Ascending aorta (tissue), 2 donors: ENCODE results near the gene SBSN. TPM values are rescaled to one million over a fixed set of nuclear protein-coding genes. Genes with fewer than 3 reads are reported as not detected.

Experiments
- DNase-seq, 2 donors: peaks; one replicate each; pipeline ENCODE4 v3.0.0-alpha.2; 2019; ENCODE audit warnings: low spot score in 2 of 2
- H3K27ac ChIP-seq, 2 donors: fragments of 200-600 bp; sonication (generic); one replicate each; pipeline ENCODE4 v1.5.1; 2016 to 2017; ENCODE audit warnings: mild to moderate bottlenecking in 1 of 2
- H3K27me3 ChIP-seq: fragments of 200-600 bp; sonication (generic); one replicate; pipeline ENCODE4 v1.5.1; 2017
- H3K36me3 ChIP-seq, 2 donors: fragments of 200-600 bp; sonication (generic); one replicate each; pipeline ENCODE4 v1.5.1; 2016
- H3K4me1 ChIP-seq, 2 donors: fragments of 200-600 bp; sonication (generic); one replicate each; pipeline ENCODE4 v1.5.1; 2016 to 2017; ENCODE audit warnings: mild to moderate bottlenecking in 1 of 2
- H3K4me3 ChIP-seq, 2 donors: fragments of 200-600 bp; sonication (generic); one replicate each; pipeline ENCODE4 v1.5.1; 2016 to 2017; ENCODE audit warnings: mild to moderate bottlenecking in 1 of 2
- H3K9me3 ChIP-seq, 2 donors: fragments of 200-600 bp; sonication (generic); one replicate each; pipeline ENCODE4 v1.5.1; 2016
- CTCF ChIP-seq, 3 experiments: fragments of 200-600 bp in 2 of 3; fragments of 450-650 bp in 1 of 3; sonication (generic) in 2 of 3; IDR thresholded peaks; one replicate each; pipeline ENCODE4 v1.5.1; 2016 to 2019; ENCODE audit warnings: antibody characterized with exemption in 3 of 3, mild to moderate bottlenecking in 1 of 3, moderate library complexity in 1 of 3
- intact Hi-C: fragments of 100-400 bp; cut with DNase I; formaldehyde crosslinking; loops from one replicate; pipeline ENCODE4 v1.15.1; 2023
- total RNA-seq: library from RNA; depleted of rRNA; stranded (reverse); fragments of >200 nt; gene quantifications from one replicate; pipeline ENCODE4 v1.1.0, GENCODE V29; 2016

SBSN gene
- total RNA-seq, 1 donor from 2014 or later, result not detected

- Histone ChIP-seq H3K4me3 (peak overlapping the region; percentile 87 to 88), H3K9me3 (no peaks in the 10 kb centered on the region), H3K36me3 (peaks cover 0 to 3% of the 10 kb centered on the region in 2 donors), H3K4me1 (peaks cover 0 to 15% of the 10 kb centered on the region in 2 donors), H3K27ac (no peak overlapping the region), H3K27me3 (no peaks in the 10 kb centered on the region)
- no peak for TF ChIP-seq CTCF (IDR thresholded peaks at IDR 0.05)
- no peak for DNase-seq
- intact Hi-C loops, result loop anchor here (5.0 to 10.0 kb wide), 4 partner anchors 96 to 872 kb away; partner anchors contain the start of genes ARHGAP33, ETV2, SCGB2B2 and USF2
Observed at GRCh38 chr19:35546532-35546931, 18.4 kb upstream of the SBSN start.

GRCh38 chr19:35545855-35546381 lies 17.8 kb upstream of the SBSN start:
- H3K4me3 ChIP-seq, result peak overlapping the region; percentile 87 to 88
- intact Hi-C loops, result loop anchor here (1.0 to 10.0 kb wide), 8 partner anchors 35 to 871 kb away; partner anchors contain the start of genes ARHGAP33, ETV2, HAUS5 and RBM42
- peaks cover 0 to 3% of the 10 kb centered on the region in 2 donors for H3K36me3 ChIP-seq
- H3K27ac ChIP-seq, result peak overlapping the region; percentile 76 to 88
- peak in 1 of 2 donors; percentile 78 for DNase-seq
- no peaks in the 10 kb centered on the region for H3K9me3 ChIP-seq
- no peak for TF ChIP-seq CTCF (IDR thresholded peaks at IDR 0.05)
- H3K4me1 ChIP-seq, result peaks cover 0 to 15% of the 10 kb centered on the region in 2 donors
- H3K27me3 ChIP-seq, result no peaks in the 10 kb centered on the region

- Histone ChIP-seq H3K9me3 (no peaks in the 10 kb centered on the region), H3K36me3 (peaks cover 0 to 3% of the 10 kb centered on the region in 2 donors), H3K27ac (peak within 1 kb of the TSS; percentile 76 to 88), H3K4me3 (peak within 1 kb of the TSS; percentile 87 to 88), H3K27me3 (no peaks in the 10 kb centered on the region), H3K4me1 (peaks cover 0 to 15% of the 10 kb centered on the region in 2 donors)
- TF ChIP-seq CTCF (IDR thresholded peaks at IDR 0.05), result no peak
- DNase-seq, result peak; percentile 65 to 96
- intact Hi-C loops, result loop anchor here (1.0 to 10.0 kb wide), 8 partner anchors 34 to 870 kb away; partner anchors contain the start of genes ARHGAP33, ETV2, HAUS5 and RBM42
Observed at GRCh38 chr19:35545001-35545854, 17.1 kb upstream of the SBSN start, which contains the start of gene TMEM147. TSS of gene TMEM147 (plus strand) at chr19:35545626. CDS start at chr19:35545740, 114 bp downstream.

DNA sequence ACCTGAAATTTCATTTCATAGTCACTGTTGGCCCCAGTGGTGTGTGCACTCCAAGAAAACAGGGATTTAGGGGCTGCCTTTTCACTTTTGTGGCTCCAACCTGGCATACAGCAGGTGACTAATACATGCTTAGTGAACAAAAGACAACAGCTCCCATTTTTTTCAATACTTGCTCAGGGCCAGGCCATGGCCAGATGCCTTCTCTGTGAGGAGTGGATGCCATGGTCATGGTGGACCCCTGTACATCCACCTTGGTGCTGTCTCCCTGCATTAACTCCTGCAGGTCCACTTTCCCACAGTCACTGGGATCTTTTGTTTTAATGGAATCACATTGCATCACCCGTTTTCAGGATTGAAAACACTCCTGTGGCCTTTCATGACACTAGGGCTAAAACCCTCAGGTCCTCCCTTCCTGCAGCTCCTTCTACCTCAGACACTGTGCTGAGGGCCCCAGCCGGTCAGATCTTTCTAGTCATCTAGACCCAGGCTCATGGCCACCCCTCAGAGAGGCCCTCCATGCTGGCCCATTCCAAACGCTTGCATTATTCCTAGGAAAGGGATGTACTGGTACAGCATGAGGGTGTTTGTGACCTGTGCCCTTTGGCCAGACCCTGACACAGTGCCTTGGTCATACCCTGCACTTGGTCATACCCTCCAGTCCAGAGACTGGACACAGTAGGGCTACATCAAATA lies 16.1 kb upstream of the SBSN start:
- peak overlapping the region; percentile 87 to 88 for H3K4me3 ChIP-seq
- peaks cover 0 to 3% of the 10 kb centered on the region in 2 donors for H3K36me3 ChIP-seq

More for the DNA sequence above, 16.1 kb upstream of the SBSN start:
- peak overlapping the region in 1 of 2 donors; percentile 88 for H3K27ac ChIP-seq
- no peaks in the 10 kb centered on the region for H3K9me3 ChIP-seq
- peaks cover 0 to 15% of the 10 kb centered on the region in 2 donors for H3K4me1 ChIP-seq
- no peak for DNase-seq
- no peak for TF ChIP-seq CTCF (IDR thresholded peaks at IDR 0.05)
- intact Hi-C loops, result loop anchor here (2.0 to 10.0 kb wide), 2 partner anchors 33 to 869 kb away; partner anchors contain the start of genes SCGB2B2 and ZNF302
- H3K27me3 ChIP-seq, result no peaks in the 10 kb centered on the region
